GM12891 (cell line): ENCODE data around the gene DUSP6.
A peak's percentile ranks its signal among the peaks of the same experiment; 100 is the strongest.

Source experiments
- DNase-seq: peaks from one replicate; pipeline ENCODE4 v3.0.0; 2011; ENCODE audit warnings: low spot score; ENCODE audit not compliant: insufficient read length
- FAIRE-seq: peaks from 2 replicates; lab custom pipeline; 2011; peaks lifted over from hg19 to GRCh38; lab: Jason Lieb, UNC
- PAX5 ChIP-seq: IDR thresholded peaks from 2 replicates; pipeline ENCODE4 v1.6.1; 2011; ENCODE audit warnings: low read length, moderate library complexity, mild to moderate bottlenecking; ENCODE audit not compliant: insufficient read depth, severe bottlenecking
- POLR2A ChIP-seq: IDR thresholded peaks from 2 replicates; pipeline ENCODE4 v1.6.1; 2011; ENCODE audit warnings: low read depth, low read length, control low read depth
- POLR2AphosphoS5 ChIP-seq: IDR thresholded peaks from 2 replicates; pipeline ENCODE4 v1.6.1; 2011; ENCODE audit warnings: low read depth, low read length, control low read depth
- POU2F2 ChIP-seq: IDR thresholded peaks from 2 replicates; pipeline ENCODE4 v1.6.1; 2011; ENCODE audit warnings: low read depth, mild to moderate bottlenecking, control low read depth, low read length, moderate library complexity
- SPI1 ChIP-seq: IDR thresholded peaks from 2 replicates; pipeline ENCODE4 v1.6.1; 2011; ENCODE audit warnings: low read depth, low read length, control low read depth
- TAF1 ChIP-seq: IDR thresholded peaks from 2 replicates; pipeline ENCODE4 v1.6.1; 2011; ENCODE audit warnings: low read depth, low read length, control low read depth

DUSP6 gene

GRCh38 chr12:89319606-89320005 is 32.7 kb downstream of the DUSP6 start:
- DNase-seq (no peak), FAIRE-seq (no peak)
- TF ChIP-seq POLR2A = no peak
- TF ChIP-seq SPI1 = peak; percentile 57

GRCh38 chr12:89319122-89319521 is 33.2 kb downstream of the DUSP6 start:
- FAIRE-seq (no peak), DNase-seq (no peak)
- no peak for TF ChIP-seq PAX5
- TF ChIP-seq SPI1 = no peak
- no peak for TF ChIP-seq TAF1
- no peak for TF ChIP-seq POLR2A
- TF ChIP-seq POLR2AphosphoS5 = no peak
- no peak for TF ChIP-seq POU2F2

- FAIRE-seq (no peak), DNase-seq (no peak)
- TF ChIP-seq TAF1 (no peak), POLR2AphosphoS5 (no peak), POLR2A (no peak), SPI1 (no peak), POU2F2 (no peak), PAX5 (no peak)
These were observed 35.6 kb downstream of the DUSP6 start for GRCh38 chr12:89316705-89317139.

GRCh38 chr12:89314060-89314761 is 38.1 kb downstream of the DUSP6 start:
- DNase-seq = no peak
- no peak for FAIRE-seq
- TF ChIP-seq POU2F2 = no peak
- TF ChIP-seq PAX5 = no peak
- no peak for TF ChIP-seq POLR2AphosphoS5
- no peak for TF ChIP-seq SPI1
- no peak for TF ChIP-seq TAF1
- TF ChIP-seq POLR2A = no peak

GRCh38 chr12:89311703-89312293 is 40.5 kb downstream of the DUSP6 start:
- FAIRE-seq = no peak
- TF ChIP-seq TAF1 (no peak), POLR2A (no peak), SPI1 (no peak), PAX5 (no peak), POU2F2 (no peak), POLR2AphosphoS5 (no peak)
- DNase-seq = no peak

- no peak for FAIRE-seq
- DNase-seq = no peak
- TF ChIP-seq POU2F2 (no peak), POLR2AphosphoS5 (no peak), POLR2A (no peak), TAF1 (no peak), SPI1 (no peak), PAX5 (no peak)
These were observed 42.5 kb downstream of the DUSP6 start for GRCh38 chr12:89309815-89310214.

- DNase-seq = no peak
- no peak for FAIRE-seq
- TF ChIP-seq POU2F2 = no peak
- TF ChIP-seq SPI1 = no peak
- TF ChIP-seq POLR2A = no peak
- no peak for TF ChIP-seq POLR2AphosphoS5
- TF ChIP-seq TAF1 = no peak
- no peak for TF ChIP-seq PAX5
These were observed 42.9 kb downstream of the DUSP6 start for GRCh38 chr12:89309440-89309802.

GRCh38 chr12:89307474-89308253 is 44.6 kb downstream of the DUSP6 start:
- TF ChIP-seq POLR2AphosphoS5 (no peak), PAX5 (no peak)
- DNase-seq (no peak), FAIRE-seq (no peak)

GRCh38 chr12:89306827-89307473 is 45.4 kb downstream of the DUSP6 start:
- DNase-seq (no peak), FAIRE-seq (peak; percentile 20)
- no peak for TF ChIP-seq POU2F2
- TF ChIP-seq PAX5 = no peak
- TF ChIP-seq POLR2A = no peak
- TF ChIP-seq TAF1 = no peak
- TF ChIP-seq POLR2AphosphoS5 = no peak
- TF ChIP-seq SPI1 = no peak
